Natural killer cell (primary cell): Measurements from ENCODE around the gene NCKAP1. TPM values are rescaled to one million over a fixed set of nuclear protein-coding genes. Genes with fewer than 3 reads are reported as not detected.

Source experiments
- ATAC-seq, 3 donors: fragments of 150-1000 bp in 2 of 3; fragments of 200-7000 bp in 1 of 3; cut with Tn5 transposase; 1 replicate in 1 of 3; 2 replicates in 2 of 3; pipeline ENCODE4 v1.10.0; 2021; ENCODE audit warnings: mild to moderate bottlenecking in 2 of 3, moderate library complexity in 2 of 3
- DNase-seq, 2 donors: peaks; one replicate each; pipeline versions ENCODE4 v3.0.0 to v3.0.0-alpha.2; 2013 to 2021; ENCODE audit warnings: mixed read lengths in 1 of 2
- H3K27ac ChIP-seq: one replicate; pipeline ENCODE4 v1.5.1; 2013; ENCODE audit warnings: mild to moderate bottlenecking, low read length
- H3K27me3 ChIP-seq: one replicate; pipeline ENCODE4 v1.6.1; 2013; ENCODE audit warnings: low read length; ENCODE audit not compliant: control insufficient read depth, insufficient read depth
- H3K36me3 ChIP-seq: one replicate; pipeline ENCODE4 v1.6.1; 2013; ENCODE audit warnings: low read length; ENCODE audit not compliant: control insufficient read depth, insufficient read depth
- H3K4me1 ChIP-seq: one replicate; pipeline ENCODE4 v1.6.1; 2013; ENCODE audit warnings: low read length; ENCODE audit not compliant: control insufficient read depth, insufficient read depth
- H3K4me3 ChIP-seq: one replicate; pipeline ENCODE4 v1.5.1; 2013; ENCODE audit warnings: low read length
- H3K9me3 ChIP-seq: one replicate; pipeline ENCODE4 v1.6.1; 2013; ENCODE audit warnings: low read length; ENCODE audit not compliant: control insufficient read depth, insufficient read depth
- H3K27ac Mint-ChIP-seq, 2 donors: one replicate each; pipeline ENCODE4 v1.8.0; 2022; ENCODE audit warnings: mild to moderate bottlenecking in 2 of 2, mixed read lengths in 2 of 2, moderate library complexity in 1 of 2
- H3K27me3 Mint-ChIP-seq, 2 donors: one replicate each; pipeline ENCODE4 v1.8.0; 2022; ENCODE audit warnings: low read depth in 2 of 2, mixed read lengths in 2 of 2
- H3K36me3 Mint-ChIP-seq: one replicate; pipeline ENCODE4 v1.8.0; 2022; ENCODE audit warnings: mixed read lengths
- H3K4me1 Mint-ChIP-seq, 2 donors: one replicate each; pipeline ENCODE4 v1.8.0; 2022; ENCODE audit warnings: mixed read lengths in 2 of 2
- H3K4me3 Mint-ChIP-seq: one replicate; pipeline ENCODE4 v1.8.0; 2022; ENCODE audit warnings: mild to moderate bottlenecking, moderate library complexity, mixed read lengths
- H3K9me3 Mint-ChIP-seq, 2 donors: one replicate each; pipeline ENCODE4 v1.8.0; 2022; ENCODE audit warnings: mixed read lengths in 2 of 2
- WGBS: methylation state at CpG from one replicate; pipeline ENCODE4 v1.1.7; 2013; ENCODE audit warnings: missing lambda C conversion rate; ENCODE audit not compliant: insufficient coverage; 5-methylcytosine and 5-hydroxymethylcytosine counted together
- intact Hi-C: fragments of 100-400 bp; cut with micrococcal nuclease; formaldehyde crosslinking; loops from one replicate; pipeline ENCODE4 v1.14.2; 2022
- total RNA-seq, 4 donors: library from RNA; stranded (reverse); fragments of 120-200 nt in 1 of 4; gene quantifications; one replicate each; pipeline versions ENCODE4 v1.2.3 to v1.2.4, GENCODE V29; 2013 to 2022
- TF ChIP-seq, protein P1 (sequence below): fragments of 200-600 bp; IDR thresholded peaks from one replicate; pipeline ENCODE4 v1.8.0; 2022; ENCODE audit warnings: antibody characterized with exemption

NCKAP1 gene
- total RNA-seq, 3 donors from 2014 or later (not counting 1 experiment from before 2014, with no cell fraction given): 8.4 to 12.3 (median 10.4) TPM

DNA sequence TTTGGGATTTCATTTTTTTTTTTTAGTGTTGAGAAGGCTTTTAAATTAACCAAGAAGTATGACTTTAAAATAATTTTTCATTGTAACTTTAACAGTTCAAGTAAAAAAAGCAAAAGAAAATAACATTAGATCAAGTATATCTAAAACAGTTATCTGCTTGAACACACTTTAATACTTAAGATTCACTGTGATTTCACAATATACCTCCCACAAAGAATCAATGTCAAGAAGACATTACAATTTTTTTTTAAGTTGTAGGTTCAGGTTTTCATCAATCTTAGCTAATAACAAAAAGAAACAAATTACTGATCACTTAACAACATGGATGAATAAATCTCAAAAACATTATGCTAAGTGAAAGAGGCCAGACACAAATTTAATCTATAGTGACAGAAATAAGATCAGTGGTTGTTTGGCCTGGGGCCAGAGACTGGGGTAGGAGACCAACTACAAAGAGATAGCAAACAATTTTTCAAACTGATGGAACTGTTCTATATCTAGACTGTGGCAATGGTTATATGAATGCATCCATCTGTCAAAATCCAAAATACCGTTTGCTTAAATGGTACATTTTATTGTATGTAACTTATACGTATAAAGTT lies 97.0 kb downstream of the NCKAP1 start:
- no peak for DNase-seq
- H3K27me3 Mint-ChIP-seq: no peaks in the 10 kb centered on the region
- no peaks in the 10 kb centered on the region for H3K9me3 ChIP-seq
- no peak overlapping the region for H3K27ac Mint-ChIP-seq
- H3K36me3 ChIP-seq: no peaks in the 10 kb centered on the region
- TF ChIP-seq, protein P1, sequence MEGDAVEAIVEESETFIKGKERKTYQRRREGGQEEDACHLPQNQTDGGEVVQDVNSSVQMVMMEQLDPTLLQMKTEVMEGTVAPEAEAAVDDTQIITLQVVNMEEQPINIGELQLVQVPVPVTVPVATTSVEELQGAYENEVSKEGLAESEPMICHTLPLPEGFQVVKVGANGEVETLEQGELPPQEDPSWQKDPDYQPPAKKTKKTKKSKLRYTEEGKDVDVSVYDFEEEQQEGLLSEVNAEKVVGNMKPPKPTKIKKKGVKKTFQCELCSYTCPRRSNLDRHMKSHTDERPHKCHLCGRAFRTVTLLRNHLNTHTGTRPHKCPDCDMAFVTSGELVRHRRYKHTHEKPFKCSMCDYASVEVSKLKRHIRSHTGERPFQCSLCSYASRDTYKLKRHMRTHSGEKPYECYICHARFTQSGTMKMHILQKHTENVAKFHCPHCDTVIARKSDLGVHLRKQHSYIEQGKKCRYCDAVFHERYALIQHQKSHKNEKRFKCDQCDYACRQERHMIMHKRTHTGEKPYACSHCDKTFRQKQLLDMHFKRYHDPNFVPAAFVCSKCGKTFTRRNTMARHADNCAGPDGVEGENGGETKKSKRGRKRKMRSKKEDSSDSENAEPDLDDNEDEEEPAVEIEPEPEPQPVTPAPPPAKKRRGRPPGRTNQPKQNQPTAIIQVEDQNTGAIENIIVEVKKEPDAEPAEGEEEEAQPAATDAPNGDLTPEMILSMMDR: no peak
- no peaks in the 10 kb centered on the region for H3K4me1 ChIP-seq
- WGBS: no CpG with 5 or more reads among the region's 2 CpGs
- intact Hi-C loops: no loop called here
- no peaks in the 10 kb centered on the region for H3K27me3 ChIP-seq
- H3K4me1 Mint-ChIP-seq: no peaks in the 10 kb centered on the region
- H3K27ac ChIP-seq: no peak overlapping the region
- H3K4me3 ChIP-seq: no peak overlapping the region
- no peak overlapping the region for H3K4me3 Mint-ChIP-seq
- no peaks in the 10 kb centered on the region for H3K36me3 Mint-ChIP-seq
- ATAC-seq: no peak
- H3K9me3 Mint-ChIP-seq: no peaks in the 10 kb centered on the region

DNA sequence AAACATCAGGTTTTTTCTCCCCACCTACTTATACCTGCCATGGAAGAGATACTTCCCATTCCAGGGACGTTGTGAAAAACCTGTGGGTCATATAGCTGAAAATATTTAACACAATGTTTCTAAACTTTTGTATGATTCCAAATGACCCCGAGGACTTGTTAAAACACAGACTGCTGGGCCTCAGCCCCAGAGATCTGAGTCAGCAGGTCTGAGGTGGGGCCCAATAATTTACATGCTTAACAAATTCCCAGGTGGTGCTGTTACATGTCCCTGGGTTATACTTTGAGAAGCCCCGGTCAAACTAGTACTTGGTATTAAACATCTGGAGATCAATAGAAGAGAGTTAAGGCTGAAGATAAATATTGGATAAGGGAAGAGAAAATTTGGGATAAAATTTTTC lies 100.4 kb downstream of the NCKAP1 start:
- no peaks in the 10 kb centered on the region for H3K4me1 ChIP-seq
- Mint-ChIP-seq H3K27ac (no peak overlapping the region), H3K4me1 (no peaks in the 10 kb centered on the region)

DNA sequence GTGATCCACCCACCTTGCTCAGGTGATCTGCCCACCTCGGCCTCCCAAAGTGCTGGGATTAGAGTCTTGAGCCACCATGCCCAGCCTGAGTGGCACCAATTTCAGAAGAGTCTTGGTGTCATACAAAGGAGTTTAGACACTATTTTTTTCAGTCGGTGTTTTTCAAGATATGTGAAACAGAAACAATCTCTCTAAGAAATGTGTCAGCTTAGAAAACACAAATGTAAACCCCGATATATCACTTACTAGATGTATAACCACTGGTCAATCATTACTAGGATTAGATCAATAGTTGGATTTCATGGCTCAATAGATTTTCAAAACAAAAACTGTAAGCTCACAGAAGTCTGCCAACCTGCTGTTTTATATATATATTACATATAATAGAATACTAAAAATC lies 104.6 kb downstream of the NCKAP1 start:
- intact Hi-C loops: no loop called here
- H3K27me3 Mint-ChIP-seq: no peaks in the 10 kb centered on the region
- TF ChIP-seq, protein P1: no peak

More for the DNA sequence above, 100.4 kb downstream of the NCKAP1 start:
- intact Hi-C loops: no loop called here
- 84% methylated on average over 3 of the region's 3 CpGs for WGBS
- ATAC-seq (no peak), DNase-seq (no peak)
- H3K9me3 ChIP-seq: no peaks in the 10 kb centered on the region
- TF ChIP-seq, protein P1: no peak
- H3K36me3 ChIP-seq: no peaks in the 10 kb centered on the region
- Mint-ChIP-seq H3K36me3 (peaks cover 5% of the 10 kb centered on the region), H3K9me3 (no peaks in the 10 kb centered on the region), H3K27me3 (no peaks in the 10 kb centered on the region), H3K4me3 (no peak overlapping the region)
- no peak overlapping the region for H3K4me3 ChIP-seq
- H3K27me3 ChIP-seq: no peaks in the 10 kb centered on the region
- H3K27ac ChIP-seq: no peak overlapping the region

DNA sequence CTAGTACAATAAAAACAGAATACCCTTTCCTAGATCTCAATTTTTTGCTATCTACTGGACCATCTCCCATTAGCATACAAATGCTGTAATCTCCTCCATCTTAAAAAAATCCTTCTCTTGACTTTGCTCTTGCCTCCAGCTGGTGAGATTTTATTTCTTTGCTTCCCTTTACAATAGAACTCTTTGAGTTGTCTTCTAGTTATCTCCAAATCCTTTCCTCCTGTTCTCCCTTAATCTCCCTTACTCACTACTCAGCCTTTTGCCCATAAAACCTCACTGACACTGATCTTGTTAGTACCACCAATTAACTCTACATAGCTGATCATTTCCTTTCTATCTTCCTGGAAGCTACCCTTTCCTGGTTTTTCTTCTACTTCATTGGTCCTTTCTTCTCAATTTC lies 108.3 kb downstream of the NCKAP1 start:
- no peak overlapping the region for H3K4me3 Mint-ChIP-seq
- no peaks in the 10 kb centered on the region for H3K9me3 ChIP-seq
- no peaks in the 10 kb centered on the region for H3K36me3 ChIP-seq
- TF ChIP-seq, protein P1: no peak
- ATAC-seq (no peak), DNase-seq (no peak)
- no peaks in the 10 kb centered on the region for H3K27me3 ChIP-seq
- H3K27ac Mint-ChIP-seq: no peak overlapping the region
- no peak overlapping the region for H3K27ac ChIP-seq
- no peak overlapping the region for H3K4me3 ChIP-seq
- H3K4me1 Mint-ChIP-seq: no peaks in the 10 kb centered on the region
- no peaks in the 10 kb centered on the region for H3K4me1 ChIP-seq
- no peaks in the 10 kb centered on the region for H3K9me3 Mint-ChIP-seq
- no peaks in the 10 kb centered on the region for H3K27me3 Mint-ChIP-seq
- intact Hi-C loops: no loop called here
- H3K36me3 Mint-ChIP-seq: peaks cover 14% of the 10 kb centered on the region

More for the DNA sequence above, 104.6 kb downstream of the NCKAP1 start:
- Histone ChIP-seq H3K9me3 (no peaks in the 10 kb centered on the region), H3K4me1 (no peaks in the 10 kb centered on the region), H3K36me3 (no peaks in the 10 kb centered on the region), H3K4me3 (no peak overlapping the region), H3K27me3 (no peaks in the 10 kb centered on the region), H3K27ac (no peak overlapping the region)
- Mint-ChIP-seq H3K36me3 (peaks cover 7% of the 10 kb centered on the region), H3K4me3 (no peak overlapping the region), H3K27ac (no peak overlapping the region), H3K4me1 (no peaks in the 10 kb centered on the region), H3K9me3 (no peaks in the 10 kb centered on the region)
- DNase-seq (no peak), ATAC-seq (no peak)
- 87% methylated on average over 2 of the region's 3 CpGs for WGBS
